HEK293 (cell line): ENCODE measurements around the gene TMOD2.

ENCODE experiments used
- GLIS1 ChIP-seq: fragments of 450-650 bp; formaldehyde crosslinking; IDR thresholded peaks from 2 replicates; pipeline ENCODE4 v1.5.1; 2016; ENCODE audit warnings: missing biosample characterization, missing genetic modification characterization
- GLIS2 ChIP-seq: fragments of 450-650 bp; formaldehyde crosslinking; IDR thresholded peaks from 2 replicates; pipeline ENCODE4 v1.5.1; 2016; ENCODE audit warnings: missing biosample characterization, missing genetic modification characterization
- KLF1 ChIP-seq: fragments of 450-650 bp; formaldehyde crosslinking; IDR thresholded peaks from 2 replicates; pipeline ENCODE4 v1.5.1; 2016; ENCODE audit warnings: missing biosample characterization, missing genetic modification characterization
- KLF10 ChIP-seq: fragments of 450-650 bp; IDR thresholded peaks from 2 replicates; pipeline ENCODE4 v1.5.1; 2018; ENCODE audit warnings: missing biosample characterization, mild to moderate bottlenecking, missing genetic modification characterization
- MEIS1 ChIP-seq: sonication (generic); formaldehyde crosslinking; IDR thresholded peaks from 2 replicates; pipeline ENCODE4 v1.8.1; 2022; ENCODE audit warnings: missing genetic modification reagents, mild to moderate bottlenecking, borderline replicate concordance
- OSR2 ChIP-seq: fragments of 450-650 bp; formaldehyde crosslinking; IDR thresholded peaks from 2 replicates; pipeline ENCODE4 v1.5.1; 2016; ENCODE audit warnings: missing biosample characterization, missing genetic modification characterization
- SALL2 ChIP-seq: fragments of 450-650 bp; formaldehyde crosslinking; IDR thresholded peaks from 2 replicates; pipeline ENCODE4 v1.5.0; 2017; ENCODE audit warnings: missing biosample characterization, mild to moderate bottlenecking, missing genetic modification characterization, borderline replicate concordance
- SCRT1 ChIP-seq: fragments of 450-650 bp; formaldehyde crosslinking; IDR thresholded peaks from 2 replicates; pipeline ENCODE4 v1.5.1; 2016; ENCODE audit warnings: missing biosample characterization, missing genetic modification characterization, borderline replicate concordance
- SP2 ChIP-seq: fragments of 450-650 bp; formaldehyde crosslinking; IDR thresholded peaks from 2 replicates; pipeline ENCODE4 v1.5.1; 2016; ENCODE audit warnings: missing biosample characterization, missing genetic modification characterization
- TRIM28 ChIP-seq: IDR thresholded peaks from 2 replicates; pipeline ENCODE4 v1.6.1; 2011; ENCODE audit warnings: low read length, control low read depth, borderline replicate concordance
- YY2 ChIP-seq: fragments of 450-650 bp; formaldehyde crosslinking; IDR thresholded peaks from 2 replicates; pipeline ENCODE4 v1.5.1; 2016; ENCODE audit warnings: missing biosample characterization, missing genetic modification characterization
- ZBTB11 ChIP-seq: fragments of 450-650 bp; formaldehyde crosslinking; conservative IDR thresholded peaks from 2 replicates; pipeline ENCODE4 v1.5.1; 2016; ENCODE audit warnings: low read depth, missing biosample characterization, missing genetic modification characterization
- ZEB2 ChIP-seq: fragments of 450-650 bp; formaldehyde crosslinking; IDR thresholded peaks from 2 replicates; pipeline ENCODE4 v1.5.1; 2016; ENCODE audit warnings: missing biosample characterization, missing genetic modification characterization
- ZFP37 ChIP-seq: fragments of 450-650 bp; formaldehyde crosslinking; IDR thresholded peaks from 2 replicates; pipeline ENCODE4 v1.5.1; 2016; ENCODE audit warnings: missing biosample characterization, missing genetic modification characterization
- ZFP41 ChIP-seq: fragments of 450-650 bp; formaldehyde crosslinking; IDR thresholded peaks from 2 replicates; pipeline ENCODE4 v1.5.1; 2016; ENCODE audit warnings: missing biosample characterization, missing genetic modification characterization, borderline replicate concordance
- ZNF114 ChIP-seq: fragments of 450-650 bp; formaldehyde crosslinking; IDR thresholded peaks from 2 replicates; pipeline ENCODE4 v1.5.0; 2017; ENCODE audit warnings: missing biosample characterization, missing genetic modification characterization
- ZNF184 ChIP-seq: fragments of 450-650 bp; IDR thresholded peaks from 2 replicates; pipeline ENCODE4 v1.5.1; 2018; ENCODE audit warnings: missing biosample characterization, mild to moderate bottlenecking, missing genetic modification characterization
- ZNF2 ChIP-seq: fragments of 450-650 bp; formaldehyde crosslinking; IDR thresholded peaks from 2 replicates; pipeline ENCODE4 v1.5.1; 2016; ENCODE audit warnings: missing biosample characterization, missing genetic modification characterization
- ZNF221 ChIP-seq: fragments of 450-650 bp; formaldehyde crosslinking; IDR thresholded peaks from 2 replicates; pipeline ENCODE4 v1.5.1; 2017; ENCODE audit warnings: missing biosample characterization, missing genetic modification characterization, borderline replicate concordance
- ZNF223 ChIP-seq: fragments of 450-650 bp; formaldehyde crosslinking; IDR thresholded peaks from 2 replicates; pipeline ENCODE4 v1.5.1; 2016; ENCODE audit warnings: missing biosample characterization, missing genetic modification characterization
- ZNF350 ChIP-seq: fragments of 450-650 bp; formaldehyde crosslinking; IDR thresholded peaks from 2 replicates; pipeline ENCODE4 v1.5.0; 2017; ENCODE audit warnings: missing biosample characterization, mild to moderate bottlenecking, missing genetic modification characterization
- ZNF354C ChIP-seq: fragments of 450-650 bp; formaldehyde crosslinking; IDR thresholded peaks from 2 replicates; pipeline ENCODE4 v1.5.1; 2016; ENCODE audit warnings: missing biosample characterization, missing genetic modification characterization, low read depth, borderline replicate concordance
- ZNF423 ChIP-seq: fragments of 450-650 bp; formaldehyde crosslinking; IDR thresholded peaks from 2 replicates; pipeline ENCODE4 v1.5.1; 2016; ENCODE audit warnings: missing biosample characterization, missing genetic modification characterization
- ZNF48 ChIP-seq: fragments of 450-650 bp; formaldehyde crosslinking; IDR thresholded peaks from 2 replicates; pipeline ENCODE4 v1.5.1; 2016; ENCODE audit warnings: missing biosample characterization, missing genetic modification characterization
- ZNF501 ChIP-seq: fragments of 450-650 bp; formaldehyde crosslinking; IDR thresholded peaks from 2 replicates; pipeline ENCODE4 v1.5.1; 2016; ENCODE audit warnings: missing biosample characterization, missing genetic modification characterization
- ZNF560 ChIP-seq: fragments of 450-650 bp; formaldehyde crosslinking; IDR thresholded peaks from 2 replicates; pipeline ENCODE4 v1.5.1; 2017; ENCODE audit warnings: missing biosample characterization, missing genetic modification characterization, borderline replicate concordance
- ZNF623 ChIP-seq: fragments of 450-650 bp; formaldehyde crosslinking; IDR thresholded peaks from 2 replicates; pipeline ENCODE4 v1.5.1; 2016; ENCODE audit warnings: missing biosample characterization, missing genetic modification characterization
- ZNF626 ChIP-seq: fragments of 450-650 bp; sonication (Bioruptor Pico); formaldehyde crosslinking; IDR thresholded peaks from 2 replicates; pipeline ENCODE4 v1.5.1; 2018; ENCODE audit warnings: missing biosample characterization, missing genetic modification characterization, inconsistent platforms
- ZNF664 ChIP-seq: fragments of 450-650 bp; formaldehyde crosslinking; IDR thresholded peaks from 2 replicates; pipeline ENCODE4 v1.5.1; 2016; ENCODE audit warnings: missing biosample characterization, missing genetic modification characterization
- ZNF670 ChIP-seq: fragments of 450-650 bp; formaldehyde crosslinking; IDR thresholded peaks from 2 replicates; pipeline ENCODE4 v1.5.1; 2016; ENCODE audit warnings: missing biosample characterization, missing genetic modification characterization, low read depth
- ZNF792 ChIP-seq: fragments of 450-650 bp; formaldehyde crosslinking; IDR thresholded peaks from 2 replicates; pipeline ENCODE4 v1.5.1; 2016; ENCODE audit warnings: missing biosample characterization, missing genetic modification characterization
- ZNF843 ChIP-seq: fragments of 450-650 bp; formaldehyde crosslinking; IDR thresholded peaks from 2 replicates; pipeline ENCODE4 v1.5.1; 2016; ENCODE audit warnings: missing biosample characterization, missing genetic modification characterization
- TF ChIP-seq, protein P1 (sequence below): fragments of 450-650 bp; formaldehyde crosslinking; IDR thresholded peaks from 2 replicates; pipeline ENCODE4 v1.5.1; 2017; ENCODE audit warnings: missing biosample characterization, missing genetic modification characterization
- TF ChIP-seq, protein P2 (sequence below): fragments of 450-650 bp; formaldehyde crosslinking; IDR thresholded peaks from 2 replicates; pipeline ENCODE4 v1.5.1; 2016; ENCODE audit warnings: missing biosample characterization, missing genetic modification characterization

TMOD2 gene

DNA sequence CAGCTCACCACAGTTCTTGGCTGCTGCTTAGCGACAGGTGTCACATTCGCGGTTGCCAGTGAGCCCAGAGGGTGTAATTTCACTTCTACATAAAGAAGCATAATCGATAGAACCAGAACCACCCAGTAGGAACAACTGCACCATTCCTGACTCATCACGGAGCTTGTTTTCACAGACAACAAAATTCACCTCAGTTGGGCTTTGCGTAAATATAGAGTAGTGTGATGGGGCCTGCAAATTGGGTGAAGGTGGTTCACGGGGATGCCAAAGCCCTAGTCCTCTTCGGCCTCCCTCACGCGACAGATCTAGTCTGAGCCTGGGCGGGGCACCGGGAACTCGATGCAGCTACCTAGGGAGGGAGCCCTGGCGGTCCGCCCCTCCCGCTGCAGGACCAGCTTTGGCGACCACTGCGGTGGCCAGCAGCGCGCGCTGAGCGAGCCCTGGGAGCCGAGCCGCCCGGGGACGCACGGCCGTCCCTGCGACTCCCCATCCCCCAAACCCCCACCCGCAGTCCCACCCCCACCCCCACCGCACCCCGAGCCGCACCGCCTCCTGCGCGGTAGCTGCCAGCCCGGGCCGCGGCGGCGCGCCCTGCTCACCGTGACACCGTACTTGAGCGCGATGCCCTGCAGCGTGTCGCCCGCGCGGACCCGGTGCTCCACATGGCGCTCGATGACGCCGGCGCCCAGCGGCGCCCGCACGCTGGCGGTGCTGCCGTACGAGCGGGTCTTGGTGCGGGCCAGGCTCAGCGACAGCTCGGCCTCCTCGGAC lies 14.5 kb upstream of the TMOD2 start (continued):
- TF ChIP-seq ZFP41 (tag by site-specific recombination), result no peak
- TF ChIP-seq ZNF223, result no peak
- TF ChIP-seq, protein P1, sequence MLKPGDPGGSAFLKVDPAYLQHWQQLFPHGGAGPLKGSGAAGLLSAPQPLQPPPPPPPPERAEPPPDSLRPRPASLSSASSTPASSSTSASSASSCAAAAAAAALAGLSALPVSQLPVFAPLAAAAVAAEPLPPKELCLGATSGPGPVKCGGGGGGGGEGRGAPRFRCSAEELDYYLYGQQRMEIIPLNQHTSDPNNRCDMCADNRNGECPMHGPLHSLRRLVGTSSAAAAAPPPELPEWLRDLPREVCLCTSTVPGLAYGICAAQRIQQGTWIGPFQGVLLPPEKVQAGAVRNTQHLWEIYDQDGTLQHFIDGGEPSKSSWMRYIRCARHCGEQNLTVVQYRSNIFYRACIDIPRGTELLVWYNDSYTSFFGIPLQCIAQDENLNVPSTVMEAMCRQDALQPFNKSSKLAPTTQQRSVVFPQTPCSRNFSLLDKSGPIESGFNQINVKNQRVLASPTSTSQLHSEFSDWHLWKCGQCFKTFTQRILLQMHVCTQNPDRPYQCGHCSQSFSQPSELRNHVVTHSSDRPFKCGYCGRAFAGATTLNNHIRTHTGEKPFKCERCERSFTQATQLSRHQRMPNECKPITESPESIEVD, result no peak
- TF ChIP-seq ZNF2, result no peak
- TF ChIP-seq ZNF184 (tag by site-specific recombination), result no peak
- no peak for TF ChIP-seq ZNF501 (tag by site-specific recombination)
- TF ChIP-seq, protein P2, sequence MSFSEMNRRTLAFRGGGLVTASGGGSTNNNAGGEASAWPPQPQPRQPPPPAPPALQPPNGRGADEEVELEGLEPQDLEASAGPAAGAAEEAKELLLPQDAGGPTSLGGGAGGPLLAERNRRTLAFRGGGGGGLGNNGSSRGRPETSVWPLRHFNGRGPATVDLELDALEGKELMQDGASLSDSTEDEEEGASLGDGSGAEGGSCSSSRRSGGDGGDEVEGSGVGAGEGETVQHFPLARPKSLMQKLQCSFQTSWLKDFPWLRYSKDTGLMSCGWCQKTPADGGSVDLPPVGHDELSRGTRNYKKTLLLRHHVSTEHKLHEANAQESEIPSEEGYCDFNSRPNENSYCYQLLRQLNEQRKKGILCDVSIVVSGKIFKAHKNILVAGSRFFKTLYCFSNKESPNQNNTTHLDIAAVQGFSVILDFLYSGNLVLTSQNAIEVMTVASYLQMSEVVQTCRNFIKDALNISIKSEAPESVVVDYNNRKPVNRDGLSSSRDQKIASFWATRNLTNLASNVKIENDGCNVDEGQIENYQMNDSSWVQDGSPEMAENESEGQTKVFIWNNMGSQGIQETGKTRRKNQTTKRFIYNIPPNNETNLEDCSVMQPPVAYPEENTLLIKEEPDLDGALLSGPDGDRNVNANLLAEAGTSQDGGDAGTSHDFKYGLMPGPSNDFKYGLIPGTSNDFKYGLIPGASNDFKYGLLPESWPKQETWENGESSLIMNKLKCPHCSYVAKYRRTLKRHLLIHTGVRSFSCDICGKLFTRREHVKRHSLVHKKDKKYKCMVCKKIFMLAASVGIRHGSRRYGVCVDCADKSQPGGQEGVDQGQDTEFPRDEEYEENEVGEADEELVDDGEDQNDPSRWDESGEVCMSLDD (tag by site-specific recombination), result no peak
- no peak for TF ChIP-seq KLF10 (tag by site-specific recombination)
- TF ChIP-seq TRIM28, result no peak
- no peak for TF ChIP-seq ZNF221 (tag by site-specific recombination)
- TF ChIP-seq GLIS1 (tag by site-specific recombination), result peak; percentile 69
- peak; percentile 44 for TF ChIP-seq SP2 (tag by site-specific recombination)
- TF ChIP-seq ZNF560 (tag by site-specific recombination), result no peak
- no peak for TF ChIP-seq SALL2 (tag by site-specific recombination)
- TF ChIP-seq ZNF350, result no peak
- TF ChIP-seq ZNF114, result no peak
- peak; percentile 29; the same call in 1 of the 2 replicates for TF ChIP-seq OSR2 (tag by site-specific recombination)
- TF ChIP-seq ZNF423, result no peak
- TF ChIP-seq YY2 (tag by site-specific recombination), result no peak
- no peak for TF ChIP-seq ZNF354C
- no peak for TF ChIP-seq KLF1 (tag by site-specific recombination)
- TF ChIP-seq ZNF670 (tag by site-specific recombination), result no peak
- no peak for TF ChIP-seq ZNF626 (tag by site-specific recombination)
- TF ChIP-seq ZNF843 (tag by site-specific recombination), result no peak
- TF ChIP-seq ZNF48 (tag by site-specific recombination), result no peak
- TF ChIP-seq ZNF792 (tag by site-specific recombination), result no peak
- TF ChIP-seq ZFP37 (tag by site-specific recombination), result no peak
- TF ChIP-seq SCRT1, result peak; percentile 65
- peak; percentile 66 for TF ChIP-seq GLIS2 (tag by site-specific recombination)
- TF ChIP-seq ZBTB11 (tag by site-specific recombination), result no peak
- no peak for TF ChIP-seq MEIS1 (CRISPR knock-in tag)
- no peak for TF ChIP-seq ZNF623 (tag by site-specific recombination)
- no peak for TF ChIP-seq ZNF664 (tag by site-specific recombination)
- no peak for TF ChIP-seq ZEB2 (tag by site-specific recombination)
